Heart right ventricle (tissue), 16 donors: ENCODE measurements around the gene CEL. TPM values are rescaled to one million over a fixed set of nuclear protein-coding genes. Genes with fewer than 3 reads are reported as not detected.
A peak's percentile ranks its signal among the peaks of the same experiment; 100 is the strongest.

Experiments used
- ATAC-seq, 8 donors: fragments of 200-7000 bp; cut with Tn5 transposase; one replicate each; pipeline ENCODE4 v1.9.1; 2020; ENCODE audit warnings: mild to moderate bottlenecking in 8 of 8, moderate library complexity in 8 of 8, moderate number of reproducible peaks in 1 of 8
- DNase-seq, 2 donors: peaks; one replicate each; pipeline ENCODE4 v3.0.0-alpha.2; 2020
- H3K27ac ChIP-seq, 10 donors: fragments of 200-600 bp; sonication (generic) in 2 of 10; one replicate each; pipeline versions ENCODE4 v1.5.0 to v1.8.0; 2020 to 2022; ENCODE audit warnings: mild to moderate bottlenecking in 3 of 10
- H3K27me3 ChIP-seq, 7 donors: fragments of 200-600 bp; one replicate each; pipeline ENCODE4 v1.8.0; 2021 to 2022; ENCODE audit warnings: mild to moderate bottlenecking in 2 of 7
- H3K36me3 ChIP-seq, 9 donors: fragments of 200-600 bp; sonication (generic) in 1 of 9; one replicate each; pipeline versions ENCODE4 v1.5.0 to v1.8.0; 2020 to 2022; ENCODE audit warnings: mild to moderate bottlenecking in 2 of 9
- H3K4me1 ChIP-seq, 9 donors: fragments of 200-600 bp; sonication (generic) in 1 of 9; one replicate each; pipeline versions ENCODE4 v1.5.0 to v1.8.0; 2020 to 2022; ENCODE audit warnings: mild to moderate bottlenecking in 4 of 9
- H3K4me3 ChIP-seq, 10 donors: fragments of 200-600 bp; sonication (generic) in 2 of 10; one replicate each; pipeline versions ENCODE4 v1.5.0 to v1.8.0; 2020 to 2022; ENCODE audit warnings: mild to moderate bottlenecking in 7 of 10, moderate library complexity in 2 of 10
- H3K9me3 ChIP-seq, 11 donors: fragments of 200-600 bp in 10 of 11; sonication (generic) in 2 of 11; one replicate each; pipeline versions ENCODE4 v1.5.0 to v1.8.0; 2013 to 2022; ENCODE audit warnings: mild to moderate bottlenecking in 2 of 11, control low read depth in 1 of 11, moderate library complexity in 1 of 11
- WGBS, 2 donors: extraction: QIAGEN DNeasy Blood & Tissue Kit; methylation state at CpG; one replicate each; pipeline ENCODE4 v1.1.7; 2013; ENCODE audit warnings: inconsistent platforms in 1 of 2; 5-methylcytosine and 5-hydroxymethylcytosine counted together
- intact Hi-C, 10 donors: fragments of 100-400 bp; cut with DNase I; formaldehyde crosslinking; loops; one replicate each; pipeline versions ENCODE4 v1.11.1 to v1.14.2; 2022
- microRNA-seq, 2 donors: library from miRNA; unstranded; fragments of <30 nt; microRNA quantifications; one replicate each; pipeline ENCODE4 v1.2.0, GENCODE V29; 2021
- polyA plus RNA-seq, 2 donors: library from polyadenylated mRNA; stranded (reverse); fragments of 200-250 nt; gene quantifications; one replicate each; pipeline ENCODE4 v1.2.3, GENCODE V29; 2013
- total RNA-seq, 10 donors: library from RNA; stranded (reverse); fragmentation: NEBNext Ultra II Directional in 3 of 10; extraction: Animal tissue kit (Norgen Biotek cat#: 25700) in 3 of 10; gene quantifications; one replicate each; pipeline versions ENCODE4 v1.2.1 to v1.2.4, GENCODE V29; 2021 to 2023
- TF ChIP-seq, protein P1 (sequence below), 9 donors: fragments of 200-600 bp; sonication (generic) in 2 of 9; IDR thresholded peaks; one replicate each; pipeline versions ENCODE4 v1.5.0 to v1.8.0; 2021 to 2022; ENCODE audit warnings: antibody characterized with exemption in 9 of 9, mild to moderate bottlenecking in 5 of 9, moderate library complexity in 1 of 9
- donor health status: Arrhythmogenic right ventricular cardiomyopathy.
- donor health status: ischemic (EF 13 %, LVEDD 7.1; RV severe dilation, severe dysfunction).
- donor health status: healthy with polysubstance abuse.
- donor health status: DM: no; HTN: yes; CAD: no.
- donor health status: DM: no; HTN: no; CAD: no.
- donor health status: ischemic (EF 25% LVEDD 6.9; RV normal size, moderate dysfunction).
- donor health status: ischemic (EF 25% LVEDD 5.7; RV mildly dilated, moderate dysfunction).
- donor health status: healthy.
- donor health status: DM: yes; HTN: yes; CAD: no.
- donor health status: Ischemic cardiomyopathy.
- donor health status: ischemic (EF 35%, LVEDD 5.7; RV mildly dilated, moderate dysfunction).
- donor health status: nonischemic (EF 11% LVEDD 7.7; RV severe dilation, severe dysfunction).
- donor health status: DM: yes; HTN: yes; CAD: no.
- donor health status: PGD.
- donor health status: ischemic (EF 29% LVEDD 5.4; RV normal size, mild dysfunction).
- donor health status: nonischemic (EF 23%, LVEDD 6.1; RV moderate dilation, normal function).

Gene CEL
- total and polyA plus RNA-seq, 12 donors = 1.5 to 10.1 (median 2.8) TPM

GRCh38 chr9:133119846-133120500 lies 58.2 kb downstream of the CEL start:
- DNase-seq (peak in 1 of 2 donors; percentile 27), ATAC-seq (peak in 2 of 8 donors; percentile 1 to 4)
- TF ChIP-seq, protein P1, sequence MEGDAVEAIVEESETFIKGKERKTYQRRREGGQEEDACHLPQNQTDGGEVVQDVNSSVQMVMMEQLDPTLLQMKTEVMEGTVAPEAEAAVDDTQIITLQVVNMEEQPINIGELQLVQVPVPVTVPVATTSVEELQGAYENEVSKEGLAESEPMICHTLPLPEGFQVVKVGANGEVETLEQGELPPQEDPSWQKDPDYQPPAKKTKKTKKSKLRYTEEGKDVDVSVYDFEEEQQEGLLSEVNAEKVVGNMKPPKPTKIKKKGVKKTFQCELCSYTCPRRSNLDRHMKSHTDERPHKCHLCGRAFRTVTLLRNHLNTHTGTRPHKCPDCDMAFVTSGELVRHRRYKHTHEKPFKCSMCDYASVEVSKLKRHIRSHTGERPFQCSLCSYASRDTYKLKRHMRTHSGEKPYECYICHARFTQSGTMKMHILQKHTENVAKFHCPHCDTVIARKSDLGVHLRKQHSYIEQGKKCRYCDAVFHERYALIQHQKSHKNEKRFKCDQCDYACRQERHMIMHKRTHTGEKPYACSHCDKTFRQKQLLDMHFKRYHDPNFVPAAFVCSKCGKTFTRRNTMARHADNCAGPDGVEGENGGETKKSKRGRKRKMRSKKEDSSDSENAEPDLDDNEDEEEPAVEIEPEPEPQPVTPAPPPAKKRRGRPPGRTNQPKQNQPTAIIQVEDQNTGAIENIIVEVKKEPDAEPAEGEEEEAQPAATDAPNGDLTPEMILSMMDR (IDR thresholded peaks at IDR 0.05) = no peak
- no peaks in the 10 kb centered on the region for H3K27me3 ChIP-seq
- H3K27ac ChIP-seq = peak overlapping the region; percentile 35 to 96 (median 93)
- intact Hi-C loops = loop anchor here in 1 of 10 donors (2.0 kb wide), 1 partner anchor 23 kb away; no protein-coding TSS in a partner anchor
- WGBS, 2 donors = 14 to 15% methylated on average over 21 of the region's 21 CpGs
- H3K4me3 ChIP-seq = peak overlapping the region; percentile 72 to 96 (median 86)
- no peaks in the 10 kb centered on the region for H3K9me3 ChIP-seq
- peaks cover 50 to 89% (median 80%) of the 10 kb centered on the region in 9 donors for H3K4me1 ChIP-seq
- peaks cover 0 to 9% (median 0%) of the 10 kb centered on the region in 9 donors for H3K36me3 ChIP-seq

DNA sequence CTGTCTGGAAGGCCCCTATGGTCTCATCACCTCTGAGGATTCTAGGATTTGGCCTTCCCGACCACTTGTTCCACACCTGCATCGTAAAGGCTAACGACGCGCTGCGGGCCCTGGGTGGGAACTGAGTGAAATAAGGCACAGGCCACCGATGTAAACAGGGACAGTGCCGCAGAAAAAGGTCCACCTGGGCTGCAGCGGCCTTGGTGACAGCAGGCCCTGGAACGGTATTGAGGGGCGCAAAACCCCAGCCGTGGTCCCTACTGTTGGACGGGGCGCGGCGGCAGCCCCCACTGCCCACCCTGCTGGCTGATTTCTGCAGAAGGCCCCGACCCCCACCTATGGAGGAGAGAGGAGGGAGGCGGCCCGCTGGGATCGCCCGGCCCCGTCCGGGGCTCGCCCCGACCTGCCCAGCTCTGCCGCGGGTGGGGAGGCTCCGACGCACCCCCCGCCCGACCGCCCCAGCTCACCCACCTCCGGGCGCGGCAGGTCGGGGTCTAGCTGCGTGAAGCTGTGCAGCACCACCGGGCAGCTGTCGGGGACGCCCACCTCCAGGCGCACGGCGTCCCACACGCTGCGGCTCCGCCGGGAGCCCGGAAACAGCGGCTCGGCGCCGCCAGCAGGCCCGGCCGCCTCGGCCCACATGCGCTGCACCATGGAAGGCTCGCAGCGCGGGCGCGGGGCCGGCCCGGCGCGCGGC lies 58.9 kb downstream of the CEL start:
- peak overlapping the region in 9 of 10 donors; percentile 86 to 96 (median 93) for H3K27ac ChIP-seq
- 0 to 1% methylated on average over 64 to 66 of the region's 66 CpGs for WGBS, 2 donors
- TF ChIP-seq, protein P1 (IDR thresholded peaks at IDR 0.05) = no peak
- H3K27me3 ChIP-seq = no peaks in the 10 kb centered on the region
- no peaks in the 10 kb centered on the region for H3K9me3 ChIP-seq
- DNase-seq = no peak
- peaks cover 46 to 89% (median 75%) of the 10 kb centered on the region in 9 donors for H3K4me1 ChIP-seq
- peak overlapping the region; percentile 72 to 96 (median 86) for H3K4me3 ChIP-seq
- intact Hi-C loops = loop anchor here in 1 of 10 donors (2.0 kb wide), 1 partner anchor 22 kb away; no protein-coding TSS in a partner anchor
- ATAC-seq = peak in 1 of 8 donors; percentile 9
- peaks cover 0 to 6% (median 0%) of the 10 kb centered on the region in 9 donors for H3K36me3 ChIP-seq

Small RNA genes lying within 50 kb of the gene (microRNA-seq; reads per million reads assigned to microRNA genes)
- gene MIR6877 = 0 to 0.51 reads per million in 2 donors

Other genes with a start within 250 kb of the CEL start
- gene AK8, start 183.7 kb upstream of the CEL start, total RNA-seq = 1 to 10 TPM in 1 of 10 donors, under 1 TPM in 4, not detected in 5; 0.15 to 1.0 (median 0.26) TPM
- under 1 TPM in 1 of 2 donors, not detected in 1; 0.09 TPM for gene AK8, start 183.7 kb upstream of the CEL start, polyA plus RNA-seq
- 10 to 100 TPM in 1 of 10 donors, 1 to 10 TPM in 9; 3.4 to 10.1 (median 5.7) TPM for gene SPACA9, start 183.1 kb upstream of the CEL start, total RNA-seq
- 1 to 10 TPM; 1.7 to 5.5 TPM for gene SPACA9, start 183.1 kb upstream of the CEL start, polyA plus RNA-seq
- gene TSC1, start 117.4 kb upstream of the CEL start, total RNA-seq = 10 to 100 TPM; 40.2 to 72.9 (median 55.5) TPM
- gene TSC1, start 117.4 kb upstream of the CEL start, polyA plus RNA-seq = 10 to 100 TPM in 1 of 2 donors, 1 to 10 TPM in 1; 7.7 to 22.8 TPM
- under 1 TPM in 7 of 10 donors, not detected in 3; 0.11 to 0.49 (median 0.33) TPM for gene GFI1B, start 83.3 kb upstream of the CEL start, total RNA-seq
- gene GFI1B, start 83.3 kb upstream of the CEL start, polyA plus RNA-seq = under 1 TPM in 1 of 2 donors, not detected in 1; 0.06 TPM
- 10 to 100 TPM; 29.4 to 44.4 (median 35.2) TPM for gene GTF3C5, start 31.0 kb upstream of the CEL start, total RNA-seq
- 10 to 100 TPM; 41.5 to 79.1 TPM for gene GTF3C5, start 31.0 kb upstream of the CEL start, polyA plus RNA-seq
- 10 to 100 TPM; 21.4 to 45.1 (median 28.1) TPM for gene RALGDS, start 59.3 kb downstream of the CEL start, total RNA-seq
- 10 to 100 TPM; 15.6 to 40.5 TPM for gene RALGDS, start 59.3 kb downstream of the CEL start, polyA plus RNA-seq
- gene GBGT1, start 101.9 kb downstream of the CEL start, total RNA-seq = 10 to 100 TPM in 3 of 10 donors, 1 to 10 TPM in 7; 2.5 to 14.7 (median 6.2) TPM
- gene GBGT1, start 101.9 kb downstream of the CEL start, polyA plus RNA-seq = 10 to 100 TPM in 1 of 2 donors, 1 to 10 TPM in 1; 5.5 to 10.5 TPM
- gene OBP2B, start 147.3 kb downstream of the CEL start, total RNA-seq = under 1 TPM in 1 of 10 donors, not detected in 9; 0.75 TPM
- not detected for gene OBP2B, start 147.3 kb downstream of the CEL start, polyA plus RNA-seq
- gene ABO, start 213.2 kb downstream of the CEL start, total RNA-seq = 1 to 10 TPM in 7 of 10 donors, under 1 TPM in 3; 0.25 to 2.7 (median 1.6) TPM
- 1 to 10 TPM in 1 of 2 donors, under 1 TPM in 1; 0.55 to 2.9 TPM for gene ABO, start 213.2 kb downstream of the CEL start, polyA plus RNA-seq